Measurements from ENCODE around the gene SCIMP. TPM values are rescaled to one million over a fixed set of nuclear protein-coding genes. Genes with fewer than 3 reads are reported as not detected.

SCIMP gene
- total and polyA plus RNA-seq, 9 of the 15 experiments (the other 6 are each of a cell fraction or from before 2014, with no cell fraction given), result 0.01 to 0.11 (median 0.04) TPM; not detected in 6

DNA sequence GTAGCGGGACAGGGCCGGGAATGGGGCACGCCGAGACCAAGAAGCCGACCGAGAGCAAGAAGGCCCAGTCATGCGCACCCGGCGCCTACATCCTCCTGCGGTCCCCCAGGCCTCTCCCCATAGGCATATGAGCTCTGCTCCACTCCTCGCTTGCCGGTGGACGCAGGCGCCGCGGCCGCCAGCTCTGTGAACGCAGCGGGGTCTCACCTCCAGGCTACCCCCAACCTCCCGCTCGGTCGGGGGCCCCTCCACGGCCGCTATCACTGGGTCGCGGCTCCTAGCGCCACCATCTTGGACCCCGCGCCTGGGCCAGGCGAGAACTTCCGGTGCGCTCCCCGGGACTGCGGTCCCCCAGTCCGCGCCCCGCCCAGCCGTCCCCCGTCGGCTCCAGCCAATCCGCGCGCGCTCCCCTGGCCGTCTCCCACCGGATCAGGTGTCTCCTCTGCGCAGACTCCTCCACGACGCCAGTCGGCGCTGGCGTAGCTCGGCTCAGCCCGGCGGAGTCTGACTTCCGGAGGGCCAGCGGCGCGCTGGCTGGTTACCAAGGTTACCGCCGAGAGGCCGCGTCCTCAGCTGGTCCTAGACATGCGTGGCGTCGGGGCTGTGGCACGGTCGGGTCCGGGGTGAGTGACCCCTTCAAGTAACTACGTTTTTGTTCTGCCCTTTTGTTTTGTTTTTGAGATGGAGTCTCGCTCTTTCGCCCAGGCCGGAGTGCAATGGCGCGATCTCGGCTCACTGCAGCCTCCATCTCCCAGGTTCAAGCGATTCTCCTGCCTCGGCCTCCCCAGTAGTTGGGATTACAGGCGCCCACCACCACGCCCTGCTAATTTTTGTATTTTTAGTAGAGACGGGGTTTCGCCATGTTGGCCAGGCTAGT is 42.9 kb downstream of the SCIMP start, which contains the start of gene ZNF594 (continued):
- TF ChIP-seq, protein P1, sequence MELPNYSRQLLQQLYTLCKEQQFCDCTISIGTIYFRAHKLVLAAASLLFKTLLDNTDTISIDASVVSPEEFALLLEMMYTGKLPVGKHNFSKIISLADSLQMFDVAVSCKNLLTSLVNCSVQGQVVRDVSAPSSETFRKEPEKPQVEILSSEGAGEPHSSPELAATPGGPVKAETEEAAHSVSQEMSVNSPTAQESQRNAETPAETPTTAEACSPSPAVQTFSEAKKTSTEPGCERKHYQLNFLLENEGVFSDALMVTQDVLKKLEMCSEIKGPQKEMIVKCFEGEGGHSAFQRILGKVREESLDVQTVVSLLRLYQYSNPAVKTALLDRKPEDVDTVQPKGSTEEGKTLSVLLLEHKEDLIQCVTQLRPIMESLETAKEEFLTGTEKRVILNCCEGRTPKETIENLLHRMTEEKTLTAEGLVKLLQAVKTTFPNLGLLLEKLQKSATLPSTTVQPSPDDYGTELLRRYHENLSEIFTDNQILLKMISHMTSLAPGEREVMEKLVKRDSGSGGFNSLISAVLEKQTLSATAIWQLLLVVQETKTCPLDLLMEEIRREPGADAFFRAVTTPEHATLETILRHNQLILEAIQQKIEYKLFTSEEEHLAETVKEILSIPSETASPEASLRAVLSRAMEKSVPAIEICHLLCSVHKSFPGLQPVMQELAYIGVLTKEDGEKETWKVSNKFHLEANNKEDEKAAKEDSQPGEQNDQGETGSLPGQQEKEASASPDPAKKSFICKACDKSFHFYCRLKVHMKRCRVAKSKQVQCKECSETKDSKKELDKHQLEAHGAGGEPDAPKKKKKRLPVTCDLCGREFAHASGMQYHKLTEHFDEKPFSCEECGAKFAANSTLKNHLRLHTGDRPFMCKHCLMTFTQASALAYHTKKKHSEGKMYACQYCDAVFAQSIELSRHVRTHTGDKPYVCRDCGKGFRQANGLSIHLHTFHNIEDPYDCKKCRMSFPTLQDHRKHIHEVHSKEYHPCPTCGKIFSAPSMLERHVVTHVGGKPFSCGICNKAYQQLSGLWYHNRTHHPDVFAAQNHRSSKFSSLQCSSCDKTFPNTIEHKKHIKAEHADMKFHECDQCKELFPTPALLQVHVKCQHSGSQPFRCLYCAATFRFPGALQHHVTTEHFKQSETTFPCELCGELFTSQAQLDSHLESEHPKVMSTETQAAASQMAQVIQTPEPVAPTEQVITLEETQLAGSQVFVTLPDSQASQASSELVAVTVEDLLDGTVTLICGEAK (IDR thresholded peaks at IDR 0.05), result peak; percentile 89
- TF ChIP-seq, protein P1 (CRISPR knock-in tag; IDR thresholded peaks at IDR 0.05), result no peak
- TF ChIP-seq JUND (IDR thresholded peaks at IDR 0.05; ENCODE audit: borderline replicate concordance, low read depth, low read length) (peak; percentile 46; the same call in 1 of the 2 replicates), JUND (tag; IDR thresholded peaks at IDR 0.05; ENCODE audit: borderline replicate concordance, low read depth, low read length) (no peak), BMI1 (IDR thresholded peaks at IDR 0.05; ENCODE audit: low read length) (no peak), SNRNP70 (optimal IDR thresholded peaks at IDR 0.05; ENCODE audit: low read depth, low read length) (no peak), SIN3B (IDR thresholded peaks at IDR 0.05; ENCODE audit: low read depth) (peak; percentile 87), ETV1 (tag; conservative IDR thresholded peaks at IDR 0.05; ENCODE audit: low read depth) (peak; percentile 89), ZNF75A (CRISPR knock-in tag; IDR thresholded peaks at IDR 0.05) (no peak)
- TF ChIP-seq, protein P2, sequence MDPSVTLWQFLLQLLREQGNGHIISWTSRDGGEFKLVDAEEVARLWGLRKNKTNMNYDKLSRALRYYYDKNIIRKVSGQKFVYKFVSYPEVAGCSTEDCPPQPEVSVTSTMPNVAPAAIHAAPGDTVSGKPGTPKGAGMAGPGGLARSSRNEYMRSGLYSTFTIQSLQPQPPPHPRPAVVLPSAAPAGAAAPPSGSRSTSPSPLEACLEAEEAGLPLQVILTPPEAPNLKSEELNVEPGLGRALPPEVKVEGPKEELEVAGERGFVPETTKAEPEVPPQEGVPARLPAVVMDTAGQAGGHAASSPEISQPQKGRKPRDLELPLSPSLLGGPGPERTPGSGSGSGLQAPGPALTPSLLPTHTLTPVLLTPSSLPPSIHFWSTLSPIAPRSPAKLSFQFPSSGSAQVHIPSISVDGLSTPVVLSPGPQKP (CRISPR knock-in tag; IDR thresholded peaks at IDR 0.05), result no peak
- TF ChIP-seq, protein P3, sequence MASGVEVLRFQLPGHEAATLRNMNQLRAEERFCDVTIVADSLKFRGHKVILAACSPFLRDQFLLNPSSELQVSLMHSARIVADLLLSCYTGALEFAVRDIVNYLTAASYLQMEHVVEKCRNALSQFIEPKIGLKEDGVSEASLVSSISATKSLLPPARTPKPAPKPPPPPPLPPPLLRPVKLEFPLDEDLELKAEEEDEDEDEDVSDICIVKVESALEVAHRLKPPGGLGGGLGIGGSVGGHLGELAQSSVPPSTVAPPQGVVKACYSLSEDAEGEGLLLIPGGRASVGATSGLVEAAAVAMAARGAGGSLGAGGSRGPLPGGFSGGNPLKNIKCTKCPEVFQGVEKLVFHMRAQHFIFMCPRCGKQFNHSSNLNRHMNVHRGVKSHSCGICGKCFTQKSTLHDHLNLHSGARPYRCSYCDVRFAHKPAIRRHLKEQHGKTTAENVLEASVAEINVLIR (CRISPR knock-in tag; IDR thresholded peaks at IDR 0.05), result no peak
- TF ChIP-seq, protein P4, sequence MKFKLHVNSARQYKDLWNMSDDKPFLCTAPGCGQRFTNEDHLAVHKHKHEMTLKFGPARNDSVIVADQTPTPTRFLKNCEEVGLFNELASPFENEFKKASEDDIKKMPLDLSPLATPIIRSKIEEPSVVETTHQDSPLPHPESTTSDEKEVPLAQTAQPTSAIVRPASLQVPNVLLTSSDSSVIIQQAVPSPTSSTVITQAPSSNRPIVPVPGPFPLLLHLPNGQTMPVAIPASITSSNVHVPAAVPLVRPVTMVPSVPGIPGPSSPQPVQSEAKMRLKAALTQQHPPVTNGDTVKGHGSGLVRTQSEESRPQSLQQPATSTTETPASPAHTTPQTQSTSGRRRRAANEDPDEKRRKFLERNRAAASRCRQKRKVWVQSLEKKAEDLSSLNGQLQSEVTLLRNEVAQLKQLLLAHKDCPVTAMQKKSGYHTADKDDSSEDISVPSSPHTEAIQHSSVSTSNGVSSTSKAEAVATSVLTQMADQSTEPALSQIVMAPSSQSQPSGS (CRISPR knock-in tag; IDR thresholded peaks at IDR 0.05), result no peak
